BE2C (cell line): ENCODE data around the gene ATP10A.
"Not testable (repeated sequence)": the region's sequence is repeated elsewhere in the genome, so short reads cannot be mapped to it uniquely, and the experiment has no call there.

ENCODE experiments used
- DNase-seq: peaks from one replicate; pipeline ENCODE4 v3.0.0-alpha.2; 2020
- H3K27me3 ChIP-seq: fragments of 250-450 bp; sonication (Bioruptor Pico); 2 replicates; pipeline ENCODE4 v1.5.1; 2020; ENCODE audit warnings: mild to moderate bottlenecking
- H3K36me3 ChIP-seq: fragments of 250-450 bp; sonication (Bioruptor Pico); 2 replicates; pipeline ENCODE4 v1.5.1; 2020; ENCODE audit warnings: mild to moderate bottlenecking
- H3K4me1 ChIP-seq: fragments of 250-450 bp; sonication (Bioruptor Pico); 2 replicates; pipeline ENCODE4 v1.5.1; 2020
- H3K4me3 ChIP-seq: 2 replicates; pipeline ENCODE4 v1.5.1; 2011; ENCODE audit warnings: low read depth, low read length
- H3K9me3 ChIP-seq: fragments of 250-450 bp; sonication (Bioruptor Pico); 2 replicates; pipeline ENCODE4 v1.5.1; 2020
- TF ChIP-seq, protein P1 (sequence below): IDR thresholded peaks from 2 replicates; pipeline ENCODE4 v1.5.1; 2012; ENCODE audit warnings: mild to moderate bottlenecking, low read depth, low read length

ATP10A gene

DNA sequence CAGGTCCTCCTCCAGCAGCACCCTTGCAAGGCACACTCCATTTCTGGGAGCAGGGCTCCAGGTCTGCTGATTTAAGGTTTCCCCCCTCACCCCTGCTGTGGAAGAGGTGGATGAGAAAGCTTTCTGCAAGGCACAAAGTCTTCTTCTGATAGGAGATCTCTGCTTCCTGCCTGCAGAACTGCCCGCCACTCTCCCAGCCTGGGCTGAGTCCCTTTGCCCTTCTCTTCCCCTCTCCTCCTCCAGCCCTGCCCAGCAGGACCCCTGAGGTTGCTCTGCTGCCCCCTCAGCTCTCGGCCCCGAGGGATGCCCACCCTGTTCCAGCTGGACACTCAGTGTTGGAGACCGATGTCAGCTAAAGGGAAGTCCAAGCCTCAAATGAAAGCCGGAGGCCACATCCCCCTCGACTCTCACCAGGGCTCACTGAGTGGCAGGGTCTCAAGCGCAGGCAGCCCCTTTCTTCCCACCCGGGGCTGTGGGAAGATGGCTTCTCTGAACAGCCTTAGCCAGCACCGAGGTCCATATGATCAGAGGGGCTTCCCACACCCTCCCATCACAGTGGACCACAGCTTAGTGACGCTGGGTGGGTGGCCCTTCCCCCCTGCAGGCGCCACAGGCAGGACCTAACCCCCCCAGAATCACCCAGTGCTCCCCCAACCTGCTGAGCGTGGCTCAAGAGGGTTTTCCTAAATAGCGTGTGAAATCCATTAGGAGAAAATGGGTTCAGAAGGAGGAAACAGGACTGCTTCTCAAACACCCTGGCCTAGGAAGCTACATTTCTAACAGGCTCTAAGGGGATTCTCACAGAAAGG lies 4.0 kb downstream of the ATP10A start:
- Histone ChIP-seq H3K27me3 (no peaks in the 10 kb centered on the region), H3K4me1 (no peaks in the 10 kb centered on the region)

DNA sequence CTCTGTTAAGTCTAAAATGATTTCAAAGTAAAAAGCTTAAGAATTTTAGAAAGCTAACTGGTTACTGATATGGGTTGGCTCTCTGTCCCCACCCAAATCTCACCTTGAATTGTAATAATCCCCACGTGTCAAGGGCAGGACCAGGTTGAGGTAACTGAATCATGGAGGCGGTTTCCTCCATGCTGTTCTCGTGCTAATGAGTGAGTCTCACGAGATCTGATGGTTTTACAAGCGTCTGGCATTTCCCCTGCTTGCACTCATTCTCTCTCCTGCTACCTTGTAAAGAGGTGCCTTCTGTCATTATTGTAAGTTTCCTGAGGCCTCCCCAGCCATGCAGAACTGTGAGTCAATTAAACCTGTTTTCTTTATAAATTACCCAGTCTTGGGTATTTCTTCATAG lies 7.1 kb downstream of the ATP10A start:
- not testable (repeated sequence) for H3K36me3 ChIP-seq, H3K4me1 ChIP-seq, H3K9me3 ChIP-seq, H3K4me3 ChIP-seq, H3K27me3 ChIP-seq, DNase-seq

More for the DNA sequence above, 4.0 kb downstream of the ATP10A start:
- DNase-seq = no peak
- Histone ChIP-seq H3K9me3 (no peaks in the 10 kb centered on the region), H3K36me3 (no peaks in the 10 kb centered on the region), H3K4me3 (no peak overlapping the region)
- TF ChIP-seq, protein P1, sequence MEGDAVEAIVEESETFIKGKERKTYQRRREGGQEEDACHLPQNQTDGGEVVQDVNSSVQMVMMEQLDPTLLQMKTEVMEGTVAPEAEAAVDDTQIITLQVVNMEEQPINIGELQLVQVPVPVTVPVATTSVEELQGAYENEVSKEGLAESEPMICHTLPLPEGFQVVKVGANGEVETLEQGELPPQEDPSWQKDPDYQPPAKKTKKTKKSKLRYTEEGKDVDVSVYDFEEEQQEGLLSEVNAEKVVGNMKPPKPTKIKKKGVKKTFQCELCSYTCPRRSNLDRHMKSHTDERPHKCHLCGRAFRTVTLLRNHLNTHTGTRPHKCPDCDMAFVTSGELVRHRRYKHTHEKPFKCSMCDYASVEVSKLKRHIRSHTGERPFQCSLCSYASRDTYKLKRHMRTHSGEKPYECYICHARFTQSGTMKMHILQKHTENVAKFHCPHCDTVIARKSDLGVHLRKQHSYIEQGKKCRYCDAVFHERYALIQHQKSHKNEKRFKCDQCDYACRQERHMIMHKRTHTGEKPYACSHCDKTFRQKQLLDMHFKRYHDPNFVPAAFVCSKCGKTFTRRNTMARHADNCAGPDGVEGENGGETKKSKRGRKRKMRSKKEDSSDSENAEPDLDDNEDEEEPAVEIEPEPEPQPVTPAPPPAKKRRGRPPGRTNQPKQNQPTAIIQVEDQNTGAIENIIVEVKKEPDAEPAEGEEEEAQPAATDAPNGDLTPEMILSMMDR = no peak

DNA sequence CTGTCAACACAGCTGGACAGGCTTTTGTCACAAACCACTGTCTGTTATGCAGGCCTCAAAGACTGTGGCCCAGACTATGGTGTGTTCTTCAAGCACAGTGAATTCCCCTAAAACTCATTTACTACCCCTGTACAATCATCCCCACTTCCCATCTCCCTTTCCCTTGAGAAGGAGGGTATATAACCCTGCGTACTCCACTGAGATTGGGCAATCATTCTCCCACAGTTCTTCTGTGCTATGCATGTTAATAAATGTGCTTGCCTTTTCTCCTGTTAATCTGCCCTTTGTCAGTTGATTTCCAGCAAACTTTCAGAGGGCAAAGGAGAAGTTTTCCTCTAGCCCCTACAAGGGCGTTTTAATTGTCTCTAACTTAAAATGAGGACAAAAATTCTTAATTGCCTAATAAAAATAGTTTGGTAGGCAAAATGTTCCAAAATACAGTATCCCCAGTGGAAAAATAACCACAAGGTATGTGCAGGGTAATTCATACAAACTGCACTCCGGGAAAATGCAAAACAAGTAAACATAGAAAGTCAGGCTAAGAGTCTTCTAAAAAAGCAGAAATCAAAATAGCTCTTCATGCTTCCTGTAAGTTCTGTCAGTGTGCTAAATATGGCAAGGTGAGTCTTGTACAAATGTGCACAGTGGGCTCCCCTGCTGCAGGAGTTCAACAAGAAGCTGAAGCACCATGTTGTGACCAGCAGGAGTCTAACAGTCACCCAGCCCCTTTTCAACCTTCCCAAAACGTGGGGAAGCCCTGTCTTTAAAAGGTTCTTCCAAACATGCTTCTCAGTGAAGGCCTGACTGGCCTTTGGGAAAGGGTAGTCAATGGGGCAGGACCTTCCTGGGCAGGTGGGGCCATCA lies 10.2 kb downstream of the ATP10A start:
- TF ChIP-seq, protein P1 = no peak
- no peak for DNase-seq
- Histone ChIP-seq H3K36me3 (no peaks in the 10 kb centered on the region), H3K27me3 (no peaks in the 10 kb centered on the region), H3K4me1 (no peaks in the 10 kb centered on the region), H3K9me3 (no peaks in the 10 kb centered on the region), H3K4me3 (no peak overlapping the region)

DNA sequence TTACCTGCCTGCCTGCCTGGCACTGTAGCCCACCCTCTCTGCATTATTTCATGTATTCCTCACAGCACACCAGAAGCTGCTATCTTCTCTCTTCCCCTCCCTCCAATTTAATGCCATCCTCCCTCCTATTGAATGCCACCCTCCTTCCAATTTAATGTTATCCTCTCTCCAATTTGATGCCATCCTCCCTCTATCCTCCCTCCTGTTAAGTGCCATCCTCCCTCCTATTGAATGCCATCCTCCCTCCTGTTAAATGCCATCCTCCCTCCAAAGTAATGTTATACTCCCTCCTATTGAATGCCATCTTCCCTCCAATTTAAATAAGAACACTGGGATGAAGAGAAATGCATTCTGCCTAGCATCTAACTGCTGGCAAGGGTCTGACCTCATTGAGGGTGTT lies 11.1 kb downstream of the ATP10A start:
- TF ChIP-seq, protein P1 = no peak
- Histone ChIP-seq H3K4me3 (no peak overlapping the region), H3K4me1 (no peaks in the 10 kb centered on the region), H3K9me3 (no peaks in the 10 kb centered on the region), H3K27me3 (no peaks in the 10 kb centered on the region), H3K36me3 (no peaks in the 10 kb centered on the region)
- DNase-seq = no peak

DNA sequence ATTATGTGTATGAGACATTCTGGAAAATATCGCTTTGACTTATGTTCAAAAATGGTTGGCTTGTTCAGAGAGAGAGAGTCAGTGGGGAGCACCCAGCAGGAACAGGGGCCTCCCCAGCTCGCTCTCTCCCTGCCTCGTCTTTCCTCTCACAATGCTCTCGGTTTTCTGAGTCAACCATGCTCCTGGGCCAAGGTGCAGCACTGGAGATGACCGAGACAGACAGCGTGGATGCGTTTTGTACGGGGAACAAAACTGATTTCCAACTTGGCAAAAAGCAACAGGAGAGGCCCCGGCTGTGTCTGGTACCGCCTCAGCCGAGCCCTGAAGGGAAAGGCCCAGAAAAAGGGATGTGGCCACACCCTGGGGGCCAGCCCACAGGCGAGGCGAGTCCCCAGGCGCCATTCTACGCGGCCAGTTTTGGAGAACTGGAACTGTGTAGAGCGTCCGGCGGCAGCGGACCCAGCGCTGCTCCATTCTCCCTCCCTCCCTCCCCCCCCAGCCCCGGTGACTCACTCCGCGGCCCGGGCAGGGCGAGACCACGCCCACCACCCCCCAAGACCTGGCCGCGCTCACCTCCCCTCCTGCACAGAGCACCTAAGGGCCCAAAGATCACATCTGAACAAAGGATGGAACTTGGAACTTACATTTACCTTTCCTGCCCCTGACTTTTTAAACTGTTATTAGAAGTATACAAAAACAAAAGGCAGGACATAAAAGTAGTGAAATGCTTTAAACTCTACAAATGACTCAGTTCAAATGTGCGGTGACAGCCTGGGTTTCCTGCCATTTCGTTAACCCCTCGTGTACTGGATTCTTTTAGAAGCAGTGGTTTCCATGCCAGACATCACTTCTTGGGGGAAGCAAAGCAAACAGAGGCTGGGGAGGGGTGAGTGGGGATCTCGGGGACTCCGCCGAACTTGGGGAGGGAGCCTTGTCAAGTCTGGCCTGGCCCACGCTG lies 12.7 kb downstream of the ATP10A start:
- Histone ChIP-seq H3K9me3 (no peaks in the 10 kb centered on the region; the same call in 1 of the 2 replicates), H3K27me3 (no peaks in the 10 kb centered on the region), H3K36me3 (no peaks in the 10 kb centered on the region), H3K4me3 (peak overlapping the region; percentile 19; the same call in 1 of the 2 replicates), H3K4me1 (no peaks in the 10 kb centered on the region)
- no peak for DNase-seq
- TF ChIP-seq, protein P1 = no peak
